HepG2 (cell line): ENCODE data around the gene ZNF670. TPM values are rescaled to one million over a fixed set of nuclear protein-coding genes. Genes with fewer than 3 reads are reported as not detected.
A peak's percentile ranks its signal among the peaks of the same experiment; 100 is the strongest.

Experiments used
- ATAC-seq: fragments of 200-7000 bp; cut with Tn5 transposase; 3 replicates; pipeline ENCODE4 v1.9.1; 2020; ENCODE audit warnings: mild to moderate bottlenecking, moderate library complexity
- BruUV-seq: library from RNA; stranded (reverse); fragments of 400-500 nt; replicated peaks from 2 replicates; lab custom pipeline; 2021; lab: Mats Ljungman, UMichigan
- CTCF ChIA-PET: fragments of 300-600 bp; formaldehyde crosslinking; extraction: SDS; loops from one replicate; lab custom pipeline; 2021; ENCODE audit warnings: low total read pairs, inconsistent platforms, low intra/inter-chr PET ratio; lab: Yijun Ruan, JAX
- POLR2A ChIA-PET: fragments of 350-600 bp; sonication (Branson Sonifier 250); formaldehyde crosslinking; loops from one replicate; lab custom pipeline; 2020; ENCODE audit warnings: antibody characterized with exemption, inconsistent platforms; lab: Yijun Ruan, JAX
- DNase-seq: peaks from one replicate; pipeline ENCODE4 v3.0.0-alpha.2; 2015; ENCODE audit warnings: low spot score
- FAIRE-seq: peaks from 3 replicates; lab custom pipeline; 2011; peaks lifted over from hg19 to GRCh38; lab: Jason Lieb, UNC
- H2AFZ ChIP-seq: one replicate; pipeline ENCODE4 v1.6.1; 2011; ENCODE audit warnings: low read length, inconsistent platforms
- H3K27ac ChIP-seq: fragments of 300-600 bp; 3 replicates; pipeline ENCODE4 v1.8.0; 2011; ENCODE audit warnings: mixed run types, mild to moderate bottlenecking, mixed read lengths, low read length, inconsistent platforms; ENCODE audit not compliant: insufficient read depth; ENCODE audit errors: extremely low read length
- H3K27me3 ChIP-seq, 2 experiments: fragments of 200-600 bp in 1 of 2; 2 replicates in 1 of 2; 3 replicates in 1 of 2; pipeline versions ENCODE4 v1.6.0 to v1.8.0; 2011; ENCODE audit warnings: low read length in 2 of 2, mild to moderate bottlenecking in 2 of 2, moderate library complexity in 2 of 2, inconsistent platforms in 1 of 2; ENCODE audit not compliant: insufficient read depth in 2 of 2, control insufficient read depth in 1 of 2
- H3K36me3 ChIP-seq, 2 experiments: fragments of 200-600 bp in 1 of 2; replicated peaks in 1 of 2; 2 replicates in 1 of 2; 3 replicates in 1 of 2; pipeline versions ENCODE4 v1.5.1 to v1.8.0; 2011; ENCODE audit warnings: low read length in 2 of 2, inconsistent platforms in 1 of 2; ENCODE audit not compliant: insufficient read depth in 2 of 2, control insufficient read depth in 1 of 2
- H3K4me1 ChIP-seq: 2 replicates; pipeline ENCODE4 v1.5.1; 2012; ENCODE audit warnings: low read length, inconsistent platforms; ENCODE audit not compliant: insufficient read depth
- H3K4me2 ChIP-seq: 2 replicates; pipeline ENCODE4 v1.6.0; 2011; ENCODE audit warnings: low read depth, low read length, inconsistent platforms
- H3K4me3 ChIP-seq, 3 experiments: fragments of 200-600 bp in 1 of 3; sonication (generic), shearing (Covaris generic) in 1 of 3; replicated peaks in 1 of 3; 2 replicates each; pipeline ENCODE4 v1.5.1; 2011 to 2016; ENCODE audit warnings: low read length in 3 of 3, inconsistent platforms in 2 of 3, low read depth in 2 of 3, mild to moderate bottlenecking in 2 of 3, control low read depth in 1 of 3, mixed read lengths in 1 of 3; ENCODE audit not compliant: insufficient read depth in 1 of 3
- H3K79me2 ChIP-seq: one replicate; pipeline ENCODE4 v1.6.1; 2011; ENCODE audit warnings: low read length, inconsistent platforms; ENCODE audit not compliant: insufficient read depth
- H3K9ac ChIP-seq: 2 replicates; pipeline ENCODE4 v1.6.0; 2011; ENCODE audit warnings: mild to moderate bottlenecking, low read depth, low read length, inconsistent platforms; ENCODE audit not compliant: insufficient read depth
- H3K9me3 ChIP-seq: 2 replicates; pipeline ENCODE4 v1.5.1; 2012; ENCODE audit warnings: mild to moderate bottlenecking, low read length
- H4K20me1 ChIP-seq: 2 replicates; pipeline ENCODE4 v1.6.0; 2011; ENCODE audit warnings: inconsistent platforms, mild to moderate bottlenecking, low read length, moderate library complexity; ENCODE audit not compliant: insufficient read depth
- IRF2 ChIP-seq: IDR thresholded peaks from 2 replicates; pipeline ENCODE4 v1.6.1; 2018; ENCODE audit warnings: missing genetic modification reagents, missing compliant biosample characterization
- KAT8 ChIP-seq: IDR thresholded peaks from 2 replicates; pipeline ENCODE4 v1.6.1; 2016; ENCODE audit warnings: missing genetic modification reagents, missing compliant biosample characterization
- KLF12 ChIP-seq: sonication (generic); formaldehyde crosslinking; IDR thresholded peaks from 2 replicates; pipeline ENCODE4 v1.4.0; 2020; ENCODE audit warnings: missing genetic modification reagents, borderline replicate concordance
- RBM39 ChIP-seq: fragments of 200-400 bp; formaldehyde crosslinking; IDR thresholded peaks from one replicate; pipeline ENCODE4 v1.6.1; 2018; ENCODE audit warnings: antibody characterized with exemption, mild to moderate bottlenecking, low read depth, low read length; ENCODE audit not compliant: poor library complexity, severe bottlenecking
- SP2 ChIP-seq: sonication (generic); formaldehyde crosslinking; IDR thresholded peaks from 2 replicates; pipeline ENCODE4 v1.5.1; 2020; ENCODE audit warnings: mild to moderate bottlenecking, missing genetic modification reagents
- ZBTB38 ChIP-seq: sonication (generic); formaldehyde crosslinking; IDR thresholded peaks from 2 replicates; pipeline ENCODE4 v1.5.1; 2020; ENCODE audit warnings: mild to moderate bottlenecking, missing genetic modification reagents
- ZNF230 ChIP-seq: sonication (generic); formaldehyde crosslinking; IDR thresholded peaks from 2 replicates; pipeline ENCODE4 v1.4.0; 2020; ENCODE audit warnings: mild to moderate bottlenecking, missing genetic modification reagents
- ZNF234 ChIP-seq: sonication (generic); formaldehyde crosslinking; conservative IDR thresholded peaks from 2 replicates; pipeline ENCODE4 v1.5.1; 2020; ENCODE audit warnings: mild to moderate bottlenecking, missing genetic modification reagents
- ZNF326 ChIP-seq: sonication (generic); formaldehyde crosslinking; IDR thresholded peaks from 2 replicates; pipeline ENCODE4 v1.4.0; 2020; ENCODE audit warnings: missing genetic modification reagents, borderline replicate concordance
- ZNF878 ChIP-seq: sonication (generic); formaldehyde crosslinking; IDR thresholded peaks from 2 replicates; pipeline ENCODE4 v1.8.1; 2023; ENCODE audit warnings: mild to moderate bottlenecking, missing genetic modification reagents, moderate library complexity
- ZSCAN20 ChIP-seq: sonication (generic); formaldehyde crosslinking; IDR thresholded peaks from 2 replicates; pipeline ENCODE4 v1.4.0; 2020; ENCODE audit warnings: missing genetic modification reagents, mild to moderate bottlenecking, borderline replicate concordance
- ZSCAN21 ChIP-seq: sonication (generic); formaldehyde crosslinking; IDR thresholded peaks from 2 replicates; pipeline ENCODE4 v1.8.0; 2022; ENCODE audit warnings: mild to moderate bottlenecking, missing genetic modification reagents, moderate library complexity, borderline replicate concordance
- WGBS: methylation state at CpG from one replicate; pipeline ENCODE4 v1.1.6; 2017; ENCODE audit warnings: low lambda C conversion rate; 5-methylcytosine and 5-hydroxymethylcytosine counted together
- in situ Hi-C: cut with HindIII; loops from 2 replicates; pipeline ENCODE4 v1.10.0; 2017; ENCODE audit warnings: low pct_unique_long_range_greater_than_20kb; ENCODE audit not compliant: extremely low pct_ligation_motif_present
- intact Hi-C: fragments of 100-400 bp; cut with micrococcal nuclease; formaldehyde crosslinking; loops from one replicate; pipeline ENCODE4 v1.10.0; 2022; ENCODE audit not compliant: unreplicated experiment
- polyA plus RNA-seq, 8 experiments: library from polyadenylated mRNA; depleted of rRNA in 3 of 8; stranded (reverse) in 7 of 8; unstranded in 1 of 8; fragments of >200 nt; fragmentation: Illumina TruSeq in 4 of 8; extraction: Trizol in 4 of 8; gene quantifications; 2 replicates each; pipeline versions ENCODE4 v1.2.1 to v1.2.3, GENCODE V29; 2011 to 2016; ENCODE audit warnings: low read depth in 4 of 8, missing spikeins in 1 of 8, mixed read lengths in 1 of 8; ENCODE audit not compliant: insufficient read depth in 1 of 8
- total RNA-seq, 5 experiments: library from RNA; depleted of rRNA; stranded (reverse); fragments of >200 nt; fragmentation: Illumina TruSeq; extraction: Trizol; gene quantifications; 2 replicates each; pipeline ENCODE4 v1.2.3, GENCODE V29; 2016; ENCODE audit warnings: low read depth in 1 of 5
- TF ChIP-seq, protein P1 (sequence below): sonication (generic); formaldehyde crosslinking; IDR thresholded peaks from 2 replicates; pipeline ENCODE4 v1.8.0; 2023; ENCODE audit warnings: mild to moderate bottlenecking, missing genetic modification reagents
- TF ChIP-seq, protein P2 (sequence below): sonication (generic); formaldehyde crosslinking; IDR thresholded peaks from 2 replicates; pipeline ENCODE4 v1.5.1; 2020; ENCODE audit warnings: missing genetic modification reagents, mild to moderate bottlenecking, borderline replicate concordance
- TF ChIP-seq, protein P3 (sequence below): sonication (generic); formaldehyde crosslinking; IDR thresholded peaks from 2 replicates; pipeline ENCODE4 v1.8.1; 2023; ENCODE audit warnings: mild to moderate bottlenecking, inconsistent platforms, moderate library complexity, missing genetic modification reagents, borderline replicate concordance

The ZNF670 gene
- total and polyA plus RNA-seq, 2 of the 13 experiments (the other 11 are each of a cell fraction or from before 2014, with no cell fraction given) = 4.2 to 10.9 TPM

DNA sequence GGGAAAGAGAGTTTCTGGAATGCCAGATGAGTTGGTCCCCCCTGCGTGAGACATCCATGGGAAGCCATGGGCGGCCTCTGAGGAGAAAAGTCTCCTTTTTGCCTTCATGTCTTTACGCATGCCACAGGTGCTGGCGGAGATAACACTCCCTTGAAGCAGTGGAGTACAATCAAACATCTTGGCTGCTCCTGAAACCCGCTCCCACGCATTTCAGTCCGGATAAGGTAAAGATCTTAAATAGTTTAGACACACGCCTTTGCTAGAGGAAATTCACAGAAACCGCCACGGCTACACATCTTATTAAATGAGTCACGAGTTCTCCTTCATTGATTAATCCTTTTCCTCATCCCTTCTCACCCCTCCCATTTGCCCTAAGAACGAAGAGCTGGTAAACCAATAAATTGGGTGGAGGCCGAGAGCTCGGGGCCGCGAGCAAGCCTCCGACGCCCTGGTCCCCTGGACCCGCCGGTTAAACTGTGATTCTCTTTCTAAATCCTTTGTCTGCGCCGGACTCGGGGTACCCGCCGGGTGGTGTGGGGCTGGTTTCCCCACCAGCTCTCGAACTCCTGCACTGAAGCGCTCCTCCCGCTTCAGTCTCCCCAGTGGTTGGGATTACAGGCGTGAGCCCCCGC lies 32.1 kb upstream of the ZNF670 start:
- H3K4me2 ChIP-seq = peak overlapping the region; percentile 83
- no peaks in the 10 kb centered on the region for H3K36me3 ChIP-seq
- no peaks in the 10 kb centered on the region for H3K27me3 ChIP-seq
- in situ Hi-C loops (no loop called here), intact Hi-C loops (loop anchor here (5.0 to 10.0 kb wide), 4 partner anchors 103 to 222 kb away; partner anchors contain the start of genes AHCTF1, ZNF496 and ZNF695)
- H3K9me3 ChIP-seq = no peaks in the 10 kb centered on the region
- peak overlapping the region; percentile 79 for H3K9ac ChIP-seq
- FAIRE-seq (no peak), DNase-seq (no peak), ATAC-seq (no peak)
- no peaks in the 10 kb centered on the region for H4K20me1 ChIP-seq
- 52% methylated on average over 30 of the region's 30 CpGs for WGBS
- no peak overlapping the region for H2AFZ ChIP-seq
- H3K79me2 ChIP-seq = peaks cover 4% of the 10 kb centered on the region
- ChIA-PET CTCF (no interaction called here), POLR2A (no interaction called here)
- peak overlapping the region; percentile 71 to 82 (median 77) for H3K4me3 ChIP-seq
- BruUV-seq = TSS peak; percentile 58
- TF ChIP-seq ZBTB38 (CRISPR knock-in tag) = 0 out of 2 replicates have a peak, but pooled peaks have one; percentile 26
- TF ChIP-seq, protein P1, sequence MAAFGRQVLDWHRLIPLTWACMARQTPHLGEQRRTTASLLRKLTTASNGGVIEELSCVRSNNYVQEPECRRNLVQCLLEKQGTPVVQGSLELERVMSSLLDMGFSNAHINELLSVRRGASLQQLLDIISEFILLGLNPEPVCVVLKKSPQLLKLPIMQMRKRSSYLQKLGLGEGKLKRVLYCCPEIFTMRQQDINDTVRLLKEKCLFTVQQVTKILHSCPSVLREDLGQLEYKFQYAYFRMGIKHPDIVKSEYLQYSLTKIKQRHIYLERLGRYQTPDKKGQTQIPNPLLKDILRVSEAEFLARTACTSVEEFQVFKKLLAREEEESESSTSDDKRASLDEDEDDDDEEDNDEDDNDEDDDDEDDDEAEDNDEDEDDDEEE = 0 out of 2 replicates have a peak, but pooled peaks have one; percentile 30
- 0 out of 2 replicates have a peak, but pooled peaks have one; percentile 50 for TF ChIP-seq ZNF230
- TF ChIP-seq ZNF878 (CRISPR knock-in tag) = peak; percentile 51; the same call in 1 of the 2 replicates
- 0 out of 2 replicates have a peak, but pooled peaks have one; percentile 6 for TF ChIP-seq ZSCAN21 (CRISPR knock-in tag)
- TF ChIP-seq ZSCAN20 (CRISPR knock-in tag) = no peak
- TF ChIP-seq IRF2 = no peak
- TF ChIP-seq KLF12 = no peak
- TF ChIP-seq, protein P2, sequence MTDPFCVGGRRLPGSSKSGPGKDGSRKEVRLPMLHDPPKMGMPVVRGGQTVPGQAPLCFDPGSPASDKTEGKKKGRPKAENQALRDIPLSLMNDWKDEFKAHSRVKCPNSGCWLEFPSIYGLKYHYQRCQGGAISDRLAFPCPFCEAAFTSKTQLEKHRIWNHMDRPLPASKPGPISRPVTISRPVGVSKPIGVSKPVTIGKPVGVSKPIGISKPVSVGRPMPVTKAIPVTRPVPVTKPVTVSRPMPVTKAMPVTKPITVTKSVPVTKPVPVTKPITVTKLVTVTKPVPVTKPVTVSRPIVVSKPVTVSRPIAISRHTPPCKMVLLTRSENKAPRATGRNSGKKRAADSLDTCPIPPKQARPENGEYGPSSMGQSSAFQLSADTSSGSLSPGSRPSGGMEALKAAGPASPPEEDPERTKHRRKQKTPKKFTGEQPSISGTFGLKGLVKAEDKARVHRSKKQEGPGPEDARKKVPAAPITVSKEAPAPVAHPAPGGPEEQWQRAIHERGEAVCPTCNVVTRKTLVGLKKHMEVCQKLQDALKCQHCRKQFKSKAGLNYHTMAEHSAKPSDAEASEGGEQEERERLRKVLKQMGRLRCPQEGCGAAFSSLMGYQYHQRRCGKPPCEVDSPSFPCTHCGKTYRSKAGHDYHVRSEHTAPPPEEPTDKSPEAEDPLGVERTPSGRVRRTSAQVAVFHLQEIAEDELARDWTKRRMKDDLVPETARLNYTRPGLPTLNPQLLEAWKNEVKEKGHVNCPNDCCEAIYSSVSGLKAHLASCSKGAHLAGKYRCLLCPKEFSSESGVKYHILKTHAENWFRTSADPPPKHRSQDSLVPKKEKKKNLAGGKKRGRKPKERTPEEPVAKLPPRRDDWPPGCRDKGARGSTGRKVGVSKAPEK = no peak
- TF ChIP-seq, protein P3, sequence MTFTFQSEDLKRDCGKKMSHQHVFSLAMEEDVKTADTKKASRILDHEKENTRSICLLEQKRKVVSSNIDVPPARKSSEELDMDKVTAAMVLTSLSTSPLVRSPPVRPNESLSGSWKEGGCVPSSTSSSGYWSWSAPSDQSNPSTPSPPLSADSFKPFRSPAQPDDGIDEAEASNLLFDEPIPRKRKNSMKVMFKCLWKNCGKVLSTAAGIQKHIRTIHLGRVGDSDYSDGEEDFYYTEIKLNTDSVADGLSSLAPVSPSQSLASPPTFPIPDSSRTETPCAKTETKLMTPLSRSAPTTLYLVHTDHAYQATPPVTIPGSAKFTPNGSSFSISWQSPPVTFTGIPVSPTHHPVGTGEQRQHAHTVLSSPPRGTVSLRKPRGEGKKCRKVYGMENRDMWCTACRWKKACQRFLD (CRISPR knock-in tag) = no peak
- TF ChIP-seq ZNF234 (CRISPR knock-in tag) = 0 out of 2 replicates have a peak, but pooled peaks have one; percentile 7
- peak; percentile 24 for TF ChIP-seq RBM39
- peak; percentile 19; the same call in 1 of the 2 replicates for TF ChIP-seq KAT8 (CRISPR knock-in tag)
- no peak for TF ChIP-seq ZNF326 (CRISPR knock-in tag)
- TF ChIP-seq SP2 (CRISPR knock-in tag) = 0 out of 2 replicates have a peak, but pooled peaks have one; percentile 20
- peak overlapping the region; percentile 85 for H3K27ac ChIP-seq
- peaks cover 46% of the 10 kb centered on the region for H3K4me1 ChIP-seq
